SU-DHL-6 (cell line): ENCODE measurements around the gene LELP1.

Source experiments
- H2AFZ ChIP-seq: fragments of 200-600 bp; sonication (generic); 2 replicates; pipeline ENCODE4 v1.6.1; 2014; ENCODE audit warnings: low read depth, mild to moderate bottlenecking, moderate library complexity, mixed read lengths, antibody characterized with exemption, low read length; ENCODE audit not compliant: severe bottlenecking
- H3F3A ChIP-seq: fragments of 200-600 bp; shearing (Covaris generic); 2 replicates; pipeline ENCODE4 v1.6.0; 2016; ENCODE audit warnings: antibody characterized with exemption, mild to moderate bottlenecking; ENCODE audit not compliant: insufficient read depth
- H3K27ac ChIP-seq: fragments of 200-600 bp; sonication (generic); 2 replicates; pipeline ENCODE4 v1.5.1; 2016; ENCODE audit warnings: low read depth, mild to moderate bottlenecking, low read length, moderate library complexity, mixed read lengths
- H3K27me3 ChIP-seq: fragments of 200-600 bp; sonication (generic), shearing (Covaris generic); 2 replicates; pipeline ENCODE4 v1.6.0; 2014; ENCODE audit warnings: mild to moderate bottlenecking, low read length
- H3K36me3 ChIP-seq: fragments of 200-600 bp; sonication (generic); 2 replicates; pipeline ENCODE4 v1.6.1; 2014; ENCODE audit warnings: mild to moderate bottlenecking, low read length, mixed read lengths
- H3K4me2 ChIP-seq: fragments of 300-600, 200-600 bp; shearing (Covaris generic), sonication (generic); 2 replicates; pipeline ENCODE4 v1.6.0; 2014; ENCODE audit warnings: low read length, low read depth, mild to moderate bottlenecking; ENCODE audit not compliant: poor library complexity, severe bottlenecking
- H3K4me3 ChIP-seq: fragments of 200-600 bp; sonication (generic); 2 replicates; pipeline ENCODE4 v1.5.1; 2014; ENCODE audit warnings: antibody characterized with exemption, low read length, mild to moderate bottlenecking, mixed read lengths; ENCODE audit not compliant: insufficient read depth, poor library complexity, severe bottlenecking
- H3K79me2 ChIP-seq: fragments of 200-600 bp; sonication (generic); 2 replicates; pipeline ENCODE4 v1.6.1; 2014; ENCODE audit warnings: mild to moderate bottlenecking, low read length, moderate library complexity; ENCODE audit not compliant: insufficient read depth
- H3K9ac ChIP-seq: fragments of 200-600 bp; sonication (generic); 2 replicates; pipeline ENCODE4 v1.7.0; 2014; ENCODE audit warnings: mild to moderate bottlenecking, low read length
- H3K9me2 ChIP-seq: fragments of 200-600 bp; sonication (generic); replicated peaks from 2 replicates; pipeline ENCODE4 v1.6.1; 2014; ENCODE audit warnings: low read length; ENCODE audit not compliant: insufficient read depth
- H3K9me3 ChIP-seq: fragments of 200-600 bp; sonication (generic); 2 replicates; pipeline ENCODE4 v1.6.1; 2014; ENCODE audit warnings: low read length, mixed read lengths; ENCODE audit not compliant: insufficient read depth
- H4K20me1 ChIP-seq: fragments of 200-600 bp; sonication (generic); 2 replicates; pipeline ENCODE4 v1.6.1; 2014; ENCODE audit warnings: low read depth, mild to moderate bottlenecking, antibody characterized with exemption, low read length, moderate library complexity, mixed read lengths
- EZH2phosphoT487 ChIP-seq: fragments of 200-600 bp; sonication (generic), shearing (Covaris generic); conservative IDR thresholded peaks from 2 replicates; pipeline ENCODE4 v1.6.1; 2018; ENCODE audit warnings: mild to moderate bottlenecking, antibody characterized with exemption, low read length, moderate library complexity, mixed read lengths
- TF ChIP-seq, protein P1 (sequence below): fragments of 200-600 bp; sonication (generic); IDR thresholded peaks from one replicate; pipeline ENCODE4 v1.5.1; 2017; ENCODE audit warnings: antibody characterized with exemption, mild to moderate bottlenecking, low read length, moderate library complexity; ENCODE audit not compliant: insufficient read depth, poor library complexity, severe bottlenecking

Gene LELP1

DNA sequence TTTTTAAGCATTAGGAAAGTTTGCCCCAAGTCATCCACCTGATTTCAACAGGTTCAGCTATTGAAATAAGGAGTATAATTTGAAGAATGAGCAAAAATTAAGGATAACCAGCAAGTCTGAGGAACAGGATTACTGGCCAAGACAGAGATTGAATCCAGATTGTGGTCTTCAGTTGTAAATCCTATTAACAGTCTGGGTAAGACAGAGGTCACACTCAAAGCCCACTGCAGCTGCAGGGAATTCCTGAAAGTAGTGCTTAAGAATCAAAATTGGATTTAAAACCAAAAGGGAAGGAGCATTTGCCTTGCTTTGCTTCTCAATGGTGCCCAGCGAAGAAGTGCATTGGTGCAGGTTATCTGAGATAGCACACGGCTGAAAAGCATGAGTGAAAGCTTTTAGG, 49.8 kb downstream of the LELP1 start:
- no peak for TF ChIP-seq EZH2phosphoT487
- TF ChIP-seq, protein P1, sequence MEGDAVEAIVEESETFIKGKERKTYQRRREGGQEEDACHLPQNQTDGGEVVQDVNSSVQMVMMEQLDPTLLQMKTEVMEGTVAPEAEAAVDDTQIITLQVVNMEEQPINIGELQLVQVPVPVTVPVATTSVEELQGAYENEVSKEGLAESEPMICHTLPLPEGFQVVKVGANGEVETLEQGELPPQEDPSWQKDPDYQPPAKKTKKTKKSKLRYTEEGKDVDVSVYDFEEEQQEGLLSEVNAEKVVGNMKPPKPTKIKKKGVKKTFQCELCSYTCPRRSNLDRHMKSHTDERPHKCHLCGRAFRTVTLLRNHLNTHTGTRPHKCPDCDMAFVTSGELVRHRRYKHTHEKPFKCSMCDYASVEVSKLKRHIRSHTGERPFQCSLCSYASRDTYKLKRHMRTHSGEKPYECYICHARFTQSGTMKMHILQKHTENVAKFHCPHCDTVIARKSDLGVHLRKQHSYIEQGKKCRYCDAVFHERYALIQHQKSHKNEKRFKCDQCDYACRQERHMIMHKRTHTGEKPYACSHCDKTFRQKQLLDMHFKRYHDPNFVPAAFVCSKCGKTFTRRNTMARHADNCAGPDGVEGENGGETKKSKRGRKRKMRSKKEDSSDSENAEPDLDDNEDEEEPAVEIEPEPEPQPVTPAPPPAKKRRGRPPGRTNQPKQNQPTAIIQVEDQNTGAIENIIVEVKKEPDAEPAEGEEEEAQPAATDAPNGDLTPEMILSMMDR: no peak
- Histone ChIP-seq H3F3A (no peaks in the 10 kb centered on the region), H3K27me3 (no peaks in the 10 kb centered on the region), H3K4me3 (no peak overlapping the region), H3K4me2 (no peak overlapping the region), H4K20me1 (no peaks in the 10 kb centered on the region), H3K9me2 (no peaks in the 10 kb centered on the region), H3K79me2 (no peaks in the 10 kb centered on the region), H2AFZ (no peak overlapping the region), H3K9me3 (no peaks in the 10 kb centered on the region), H3K9ac (no peak overlapping the region), H3K27ac (no peak overlapping the region), H3K36me3 (no peaks in the 10 kb centered on the region)

DNA sequence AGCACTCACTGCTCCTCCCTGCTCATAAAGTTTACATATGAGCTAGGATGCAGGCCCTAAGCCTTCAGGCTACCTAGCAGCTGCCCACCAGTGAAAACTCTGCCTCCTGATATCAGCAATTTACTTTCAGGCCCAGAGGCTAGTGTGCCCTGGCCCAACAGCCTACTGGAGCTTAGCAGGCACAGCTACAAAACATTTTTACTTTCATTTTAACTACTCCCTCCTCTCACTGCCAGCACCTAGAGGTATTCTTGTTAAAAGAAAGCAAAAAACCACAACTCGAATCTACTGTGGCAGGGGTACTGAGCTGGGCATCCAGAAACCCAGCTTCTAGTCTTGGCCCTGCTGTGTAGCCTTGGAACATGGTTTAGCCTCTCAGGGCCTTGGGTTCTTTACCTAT, 50.5 kb downstream of the LELP1 start:
- Histone ChIP-seq H3K4me3 (no peak overlapping the region), H3K9me2 (no peaks in the 10 kb centered on the region), H3K4me2 (no peak overlapping the region), H3K27ac (no peak overlapping the region), H3F3A (no peaks in the 10 kb centered on the region), H4K20me1 (no peaks in the 10 kb centered on the region), H3K27me3 (no peaks in the 10 kb centered on the region), H3K9me3 (no peaks in the 10 kb centered on the region), H3K9ac (no peak overlapping the region), H2AFZ (no peak overlapping the region), H3K79me2 (no peaks in the 10 kb centered on the region), H3K36me3 (no peaks in the 10 kb centered on the region)
- no peak for TF ChIP-seq EZH2phosphoT487
- TF ChIP-seq, protein P1: no peak
